T-helper 1 cell (primary cell): ENCODE results near the gene TRIM9.

Experiments used
- DNase-seq, 5 donors: peaks; one replicate each; pipeline ENCODE4 v3.0.0-alpha.2; 2012 to 2020
- total RNA-seq, 4 donors: gene quantifications; one replicate each; lab custom pipeline; 2026; lab: John Stamatoyannopoulos, UW

The TRIM9 gene
- 0 to 1.3 (median 0.61) reads per million in 4 donors for total RNA-seq

DNA sequence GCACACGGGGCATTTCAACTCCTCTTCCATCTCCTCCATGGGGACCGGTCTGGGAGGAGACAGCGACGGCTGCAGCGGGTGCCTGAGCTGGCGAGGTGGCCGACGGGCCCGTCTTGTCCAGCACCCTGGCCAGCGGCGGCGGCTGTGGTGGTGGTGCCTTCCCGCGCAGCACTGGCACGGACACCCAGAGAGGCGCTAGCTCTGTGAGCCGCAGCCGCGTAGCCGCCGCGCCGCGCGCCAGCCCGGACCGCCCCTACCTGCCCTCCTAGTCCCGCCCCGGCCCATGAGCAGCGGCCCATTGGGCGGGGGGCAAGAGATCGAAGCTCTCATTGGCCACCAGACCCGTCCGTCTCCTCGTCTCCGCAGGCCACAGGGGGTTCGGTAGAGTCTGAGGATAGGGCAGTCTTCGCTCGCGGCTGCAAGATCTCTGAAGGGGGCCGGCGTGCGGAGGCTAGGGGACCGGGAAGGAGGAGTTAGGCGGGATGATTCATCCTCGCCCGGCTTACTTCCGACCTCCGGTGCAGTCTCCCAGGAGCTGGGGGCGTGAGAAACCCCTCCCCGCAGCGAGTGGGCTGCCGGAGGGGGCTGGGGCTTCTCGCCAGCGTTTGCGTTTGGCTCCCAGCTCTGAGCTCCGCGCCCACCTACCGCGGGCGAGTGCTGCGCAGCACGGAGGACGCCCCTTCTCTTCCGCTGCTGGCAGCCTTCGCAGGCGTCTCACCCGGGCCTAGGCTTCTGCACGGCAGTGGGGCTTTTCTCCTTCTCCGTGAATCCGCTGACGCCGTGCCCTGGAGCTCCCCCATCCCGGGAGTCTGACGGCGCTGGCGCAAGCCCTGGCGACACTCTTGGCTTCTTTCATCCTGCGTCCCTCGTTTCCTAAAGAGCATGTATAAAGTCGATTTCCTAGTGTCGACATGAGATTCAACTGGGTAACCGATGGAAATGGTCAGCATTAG, at the start of gene TRIM9:
Gene TRIM9 (minus strand): TSS at position 205 of the 953 bp plus-strand sequence. CDS start 166 bp downstream, at position 39.
- DNase-seq, result peak; percentile 68 to 90 (median 78)

DNA sequence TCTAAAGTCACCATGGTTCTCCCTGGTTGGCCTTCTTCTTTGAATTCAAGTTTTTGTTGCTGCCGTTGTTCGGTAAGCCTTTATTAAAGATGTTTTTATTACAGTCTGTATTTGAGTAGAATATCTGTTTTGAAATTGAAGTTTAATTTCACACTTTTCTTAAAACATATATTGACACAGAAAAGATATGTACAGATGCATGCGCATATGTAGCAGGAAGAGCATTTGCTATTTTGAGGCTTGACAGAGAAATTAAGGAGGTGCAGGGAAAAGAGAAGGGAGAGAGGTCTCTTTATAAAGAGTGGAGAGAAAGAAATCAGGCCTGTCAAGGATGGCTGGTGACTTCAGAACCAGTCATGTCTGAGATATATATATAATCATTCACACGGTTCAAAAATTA, 46.0 kb upstream of the TRIM9 start:
- no peak for DNase-seq

DNA sequence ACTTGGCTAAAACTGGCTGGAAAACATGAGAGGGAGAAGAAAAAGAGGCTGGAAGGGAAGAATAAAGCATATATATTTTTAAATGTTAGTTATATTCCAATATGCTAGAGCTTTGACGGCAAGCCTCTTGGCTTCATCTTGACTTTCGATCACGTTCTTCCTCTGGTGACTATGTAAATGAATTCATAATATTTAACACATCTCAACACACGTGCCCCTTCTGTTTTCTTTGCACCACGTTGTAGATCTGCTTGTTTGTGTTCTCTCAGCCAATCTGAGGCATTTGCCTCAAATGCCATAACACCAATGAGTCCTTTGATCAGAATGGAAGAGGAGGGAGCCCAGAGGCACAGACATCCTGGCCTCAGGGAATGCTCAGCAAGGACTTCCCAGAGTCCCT, 45.4 kb upstream of the TRIM9 start:
- no peak for DNase-seq

DNA sequence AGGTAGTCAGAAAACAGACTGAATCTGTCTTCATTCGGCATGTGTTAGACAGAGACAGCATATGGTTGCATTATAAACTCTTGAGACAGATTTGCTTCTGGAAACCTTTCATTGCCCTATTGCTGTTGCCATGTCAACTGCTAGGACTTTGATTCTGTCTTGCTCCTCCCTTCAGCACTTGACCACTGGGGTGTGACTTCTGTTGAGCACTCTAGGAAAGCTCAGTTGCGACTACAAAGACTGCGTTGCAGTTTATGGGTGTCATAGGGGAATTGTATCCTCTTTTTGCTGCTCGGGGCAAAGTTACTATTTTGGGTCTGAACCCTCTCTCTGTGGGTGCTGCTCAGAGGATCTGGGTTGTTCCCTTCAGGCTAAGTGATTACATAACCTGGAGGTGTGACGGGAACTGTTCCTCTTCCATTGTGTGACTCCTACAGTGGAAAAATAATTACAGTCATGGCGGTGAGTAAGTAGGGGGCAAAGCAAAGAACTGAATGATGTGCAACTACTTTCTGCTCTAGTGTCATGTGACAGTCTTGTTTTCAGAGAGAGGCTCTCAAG, 44.3 kb upstream of the TRIM9 start:
- DNase-seq, result no peak

DNA sequence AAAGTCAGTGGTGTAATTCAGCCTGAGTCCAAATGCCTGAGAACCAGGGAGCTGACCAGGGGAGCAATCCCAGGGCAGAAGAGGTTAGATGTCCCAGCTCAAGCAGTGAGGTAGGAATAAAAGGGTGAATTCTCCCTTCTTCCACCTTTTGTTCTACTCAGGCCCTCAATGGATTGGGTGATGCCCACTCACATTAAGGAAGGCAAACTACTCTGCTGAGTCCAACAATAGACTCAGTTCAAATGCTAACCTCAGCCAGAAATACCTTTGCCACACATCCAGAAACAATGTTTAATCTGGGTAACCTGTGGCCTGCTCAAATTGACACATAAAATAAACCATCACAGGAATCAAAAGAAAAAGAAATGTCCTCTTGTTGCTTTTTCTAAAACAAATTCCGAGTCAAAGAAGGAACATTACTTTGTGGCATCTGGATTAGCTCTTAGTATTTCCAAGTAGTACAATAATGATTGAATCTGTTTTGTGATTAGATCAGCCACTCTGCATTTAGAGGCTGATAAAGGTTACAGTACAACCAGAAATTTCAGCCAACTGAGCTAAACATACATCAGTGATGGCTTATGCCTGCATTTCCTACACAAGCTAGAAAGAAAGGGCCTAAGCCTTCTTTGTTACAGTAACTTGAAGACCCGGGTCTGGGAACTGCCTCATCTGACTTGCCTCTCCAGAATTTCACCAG, 43.6 kb upstream of the TRIM9 start:
- DNase-seq, result no peak

- no peak for DNase-seq
Observed at GRCh38 chr14:51131516-51131915, 36.6 kb upstream of the TRIM9 start.

DNA sequence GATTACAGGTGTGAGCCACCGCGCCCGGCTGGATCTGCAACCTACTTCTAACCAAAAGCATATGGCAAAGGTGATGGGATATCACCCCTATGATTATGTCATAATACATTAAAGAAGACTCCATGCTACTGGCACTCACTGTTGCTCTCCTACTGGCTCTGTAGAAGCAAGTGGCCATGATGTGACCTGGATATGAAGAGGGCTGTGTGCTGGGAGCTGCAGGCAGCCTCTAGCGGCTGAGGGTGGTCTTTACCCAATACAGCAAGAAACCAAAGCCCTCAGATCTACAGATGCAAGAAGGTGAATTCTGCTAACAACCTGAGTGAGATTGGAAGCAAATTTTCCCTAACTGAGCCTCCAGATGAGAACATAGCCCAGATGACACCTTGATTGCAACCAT, 34.2 kb upstream of the TRIM9 start:
- no peak for DNase-seq

DNA sequence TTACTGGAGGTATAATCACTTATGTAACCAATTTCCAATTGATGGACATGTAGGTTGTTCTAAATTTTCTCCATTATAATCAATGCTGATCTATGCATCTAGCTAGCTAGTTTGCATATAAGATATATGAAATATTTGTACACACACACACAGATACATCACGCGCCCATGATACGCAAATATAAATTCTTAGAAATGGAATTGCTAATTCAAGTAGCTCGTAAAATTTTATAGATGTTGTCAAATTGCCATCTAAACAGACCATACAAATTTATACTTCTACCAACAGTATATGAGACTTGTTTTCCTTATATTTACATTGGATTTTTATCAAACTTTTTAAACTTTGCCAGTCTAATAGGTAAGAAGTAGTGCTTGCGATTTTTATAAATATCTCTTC, 29.1 kb upstream of the TRIM9 start:
- no peak for DNase-seq

GRCh38 chr14:51121096-51121495, 26.2 kb upstream of the TRIM9 start:
- no peak for DNase-seq

DNA sequence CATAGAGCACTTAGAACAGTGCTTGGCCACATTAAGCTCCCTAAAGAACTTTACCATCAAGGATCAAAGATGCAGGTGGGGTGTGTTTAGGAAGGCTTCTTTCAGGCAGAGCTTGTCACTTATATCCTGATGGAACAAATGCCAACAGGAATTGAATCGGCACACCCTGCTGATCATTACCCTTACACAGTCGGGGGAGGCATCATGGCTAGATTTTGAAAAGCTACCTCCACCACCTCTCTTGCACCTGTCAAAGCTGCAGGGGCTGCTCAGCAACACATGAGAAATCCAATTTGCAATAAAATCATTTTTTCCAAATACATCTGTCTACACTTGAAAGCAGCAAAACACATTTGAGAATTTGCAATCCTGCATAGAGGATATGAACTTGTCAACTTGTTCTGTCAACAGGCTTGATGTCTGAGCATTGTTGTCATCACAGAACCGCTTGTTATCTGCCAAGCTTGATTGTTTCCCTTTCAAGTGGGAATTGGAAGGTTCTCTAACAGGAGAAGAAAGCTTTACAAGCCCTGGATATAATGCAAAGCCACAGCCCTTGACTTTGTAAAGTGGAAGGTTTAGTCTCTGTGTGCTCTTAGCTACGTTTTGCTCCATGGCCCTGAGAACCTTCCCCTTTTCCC, 24.6 kb upstream of the TRIM9 start:
- DNase-seq, result no peak

- DNase-seq, result no peak
Observed at GRCh38 chr14:51118993-51119392, 24.1 kb upstream of the TRIM9 start.

GRCh38 chr14:51117593-51117992, 22.7 kb upstream of the TRIM9 start:
- DNase-seq, result no peak

DNA sequence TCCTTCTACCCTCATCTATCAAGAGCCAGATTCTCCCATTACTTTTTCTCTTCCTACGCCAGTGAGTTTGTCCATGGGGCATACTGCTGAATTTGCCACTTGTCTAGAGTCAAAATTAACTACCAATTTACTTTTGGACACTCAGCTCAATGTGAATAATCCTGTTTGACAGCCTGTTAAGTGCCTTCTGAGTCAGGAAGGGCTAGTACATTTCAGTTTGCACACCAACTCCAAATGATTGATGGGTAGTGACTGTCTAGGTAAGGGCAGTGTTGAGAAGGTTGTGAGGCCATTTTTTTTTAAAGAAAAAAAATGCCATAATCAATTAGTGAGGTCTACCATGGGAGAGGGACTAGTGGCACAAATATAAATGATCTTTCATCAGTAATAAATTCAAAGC, 21.8 kb upstream of the TRIM9 start:
- DNase-seq, result no peak

- no peak for DNase-seq
Observed at GRCh38 chr14:51109651-51110050, 14.7 kb upstream of the TRIM9 start.

DNA sequence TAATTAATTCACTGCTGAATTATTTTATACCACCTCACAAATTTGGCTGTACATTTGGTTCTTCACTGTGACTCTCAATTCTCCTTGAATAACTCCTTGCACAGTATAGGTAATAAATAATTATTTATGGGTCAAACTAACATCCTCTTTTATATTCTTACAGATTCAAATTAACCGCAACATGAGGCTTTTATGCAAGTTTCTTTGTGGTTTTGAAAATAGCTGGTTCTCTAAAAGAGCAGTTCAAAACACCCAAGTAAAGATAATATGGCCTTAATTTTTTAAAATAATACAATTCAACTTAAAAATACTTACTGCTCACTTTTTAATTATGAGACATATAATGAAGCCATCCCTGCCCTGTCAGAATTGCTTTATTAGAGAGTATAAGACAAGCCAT, 12.9 kb upstream of the TRIM9 start:
- no peak for DNase-seq

GRCh38 chr14:51104467-51104866, 9.6 kb upstream of the TRIM9 start:
- DNase-seq, result no peak

DNA sequence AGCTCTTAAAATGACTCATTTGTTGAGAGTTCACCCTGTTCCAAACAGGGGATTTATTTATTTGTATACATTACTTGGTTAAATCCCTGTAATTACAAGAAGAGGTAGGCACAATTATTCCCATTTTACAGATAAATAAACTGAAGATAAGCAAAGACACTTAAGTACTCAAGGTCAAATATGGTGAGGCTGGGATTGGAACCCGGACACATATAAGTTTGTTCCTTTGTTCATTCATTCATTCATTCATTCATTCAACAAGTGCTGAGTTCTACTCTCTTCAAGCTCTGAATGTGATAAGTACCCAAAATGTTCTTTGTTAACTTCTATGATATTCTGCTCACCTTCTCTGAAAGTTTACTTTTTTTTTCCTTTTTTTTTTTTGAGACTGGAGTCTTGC, 2.4 kb upstream of the TRIM9 start:
- DNase-seq, result no peak

DNA sequence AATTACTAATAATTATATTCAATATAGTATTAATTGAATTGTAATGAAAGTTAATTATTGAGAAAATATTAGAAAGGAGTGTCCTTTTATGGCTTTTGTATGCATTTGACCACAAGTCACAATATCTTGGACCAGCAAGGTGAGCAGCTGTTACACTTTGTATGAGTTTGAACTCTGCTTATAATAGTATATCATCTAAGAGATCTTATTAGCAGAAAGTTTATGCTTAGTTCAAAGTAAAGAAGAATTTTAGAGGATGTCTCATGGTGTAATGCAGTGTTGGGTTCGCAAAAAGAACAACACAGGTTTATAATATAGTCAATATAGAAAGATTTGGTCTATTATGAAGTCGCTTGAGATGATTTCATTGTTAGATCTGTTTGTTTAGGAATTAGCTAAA, 2.0 kb upstream of the TRIM9 start:
- no peak for DNase-seq

- no peak for DNase-seq
Observed at GRCh38 chr14:51095854-51096823, 1.2 kb upstream of the TRIM9 start.

DNA sequence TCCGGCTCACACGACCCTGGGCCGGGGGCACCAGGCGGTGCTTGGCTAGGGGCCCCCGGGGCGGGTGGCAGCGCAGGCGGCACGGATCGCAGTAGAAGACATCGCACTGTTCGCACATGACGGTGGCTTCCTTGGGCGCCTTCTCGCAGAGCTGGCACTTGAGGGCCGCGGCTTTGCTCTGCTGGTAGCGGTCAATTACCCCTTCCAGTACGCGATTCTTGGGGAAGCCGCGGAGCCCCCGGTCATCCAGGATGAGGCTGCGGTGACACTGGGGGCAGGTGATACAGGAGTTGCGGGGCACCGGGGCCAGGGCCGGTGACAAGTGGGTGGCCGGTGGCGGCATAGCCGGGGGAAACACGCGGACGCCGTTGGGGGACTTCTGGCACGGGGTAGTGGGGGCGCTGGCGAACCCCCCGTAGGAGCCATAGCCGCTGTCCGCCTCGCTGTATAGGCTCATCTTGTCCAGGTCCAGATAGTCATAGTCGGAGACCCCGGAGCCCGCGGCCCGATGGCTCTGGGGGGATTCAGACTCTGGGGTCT, 553 bp downstream of the TRIM9 start:
- peak in 2 of 5 donors; percentile 1 to 12 for DNase-seq
